NB4 (cell line): ENCODE data around the gene CTSD.

Experiments
- DNase-seq: peaks from one replicate; pipeline ENCODE4 v3.0.0; 2010; ENCODE audit warnings: low read depth
- H3K4me3 ChIP-seq: one replicate; pipeline ENCODE4 v1.5.1; 2011; ENCODE audit warnings: mild to moderate bottlenecking, low read depth, low read length, moderate library complexity
- CTCF ChIP-seq: IDR thresholded peaks from one replicate; pipeline ENCODE4 v1.5.1; 2012; ENCODE audit warnings: low read depth, low read length
- MAX ChIP-seq: IDR thresholded peaks from 2 replicates; pipeline ENCODE4 v1.6.1; 2011; ENCODE audit warnings: low read depth, low read length
- MYC ChIP-seq: IDR thresholded peaks from 2 replicates; pipeline ENCODE4 v1.6.1; 2011; ENCODE audit warnings: low read depth, low read length
- POLR2A ChIP-seq: IDR thresholded peaks from 2 replicates; pipeline ENCODE4 v1.6.1; 2011; ENCODE audit warnings: mild to moderate bottlenecking; ENCODE audit not compliant: insufficient read length; ENCODE audit errors: extremely low read depth

Gene CTSD

GRCh38 chr11:1718326-1718725, 45.4 kb downstream of the CTSD start:
- H3K4me3 ChIP-seq, result no peak overlapping the region
- TF ChIP-seq MYC, result no peak
- TF ChIP-seq MAX, result no peak
- TF ChIP-seq CTCF, result no peak
- no peak for TF ChIP-seq POLR2A

GRCh38 chr11:1717745-1718144, 46.0 kb downstream of the CTSD start:
- no peak for TF ChIP-seq CTCF
- no peak for TF ChIP-seq MAX
- TF ChIP-seq POLR2A, result no peak
- no peak for TF ChIP-seq MYC
- no peak for DNase-seq
- no peak overlapping the region for H3K4me3 ChIP-seq

More at GRCh38 chr11:1718326-1718725, 45.4 kb downstream of the CTSD start:
- DNase-seq, result no peak

GRCh38 chr11:1714908-1715885, 48.5 kb downstream of the CTSD start:
- no peak for DNase-seq
- TF ChIP-seq CTCF (no peak), MYC (no peak), POLR2A (no peak), MAX (no peak)
- H3K4me3 ChIP-seq, result no peak overlapping the region

GRCh38 chr11:1708716-1709115, 55.0 kb downstream of the CTSD start:
- TF ChIP-seq MAX (no peak), CTCF (no peak), POLR2A (no peak), MYC (no peak)
- H3K4me3 ChIP-seq, result no peak overlapping the region
- DNase-seq, result no peak

- no peak for TF ChIP-seq MAX
- no peak for TF ChIP-seq CTCF
- no peak for TF ChIP-seq POLR2A
- TF ChIP-seq MYC, result no peak
- DNase-seq, result peak; percentile 34
- H3K4me3 ChIP-seq, result no peak overlapping the region
These were observed 56.0 kb downstream of the CTSD start for GRCh38 chr11:1707751-1708150.
